Activated gamma-delta T cell treated with anti-CD3 and anti-CD28 coated beads, Interleukin-2, amount 50 U/mL, for 16 hours (primary cell): Measurements from ENCODE around the gene ACSM4.
"Not testable (repeated sequence)": the region's sequence is repeated elsewhere in the genome, so short reads cannot be mapped to it uniquely, and the experiment has no call there.

Source experiments
- DNase-seq: peaks from one replicate; pipeline ENCODE4 v3.0.0-alpha.2; 2020; ENCODE audit warnings: low read depth

The ACSM4 gene

DNA sequence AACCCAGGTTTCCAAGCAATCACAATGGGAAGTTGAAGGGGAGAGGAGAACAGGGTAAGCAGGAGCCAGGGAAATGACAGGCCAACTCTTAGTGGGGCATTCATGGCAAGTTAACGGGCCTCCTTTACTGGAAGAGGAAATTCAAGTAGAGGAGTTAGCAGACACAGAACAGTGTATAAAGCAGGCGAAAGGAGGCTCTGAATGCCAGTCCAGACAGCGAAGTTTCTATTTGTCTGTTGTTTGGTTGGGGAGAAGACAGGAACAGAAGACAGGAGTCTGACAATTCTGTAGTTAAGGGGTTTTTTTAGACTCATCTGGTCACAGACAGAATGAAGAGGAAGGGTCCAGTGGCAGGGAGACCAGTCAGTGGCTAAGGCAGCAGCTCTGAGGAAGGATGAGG lies at the start of gene ACSM4:
ACSM4 (plus strand) TSS at position 301 of the 400 bp plus-strand sequence. CDS start 260 bp downstream, outside the sequence.
- no peak for DNase-seq

- no peak for DNase-seq
These were observed 44.8 kb upstream of the ACSM4 start for GRCh38 chr12:7259060-7259459.

GRCh38 chr12:7264538-7264937 lies 39.3 kb upstream of the ACSM4 start:
- no peak for DNase-seq

- DNase-seq: no peak
These were observed 38.6 kb upstream of the ACSM4 start for GRCh38 chr12:7265251-7265650.

DNA sequence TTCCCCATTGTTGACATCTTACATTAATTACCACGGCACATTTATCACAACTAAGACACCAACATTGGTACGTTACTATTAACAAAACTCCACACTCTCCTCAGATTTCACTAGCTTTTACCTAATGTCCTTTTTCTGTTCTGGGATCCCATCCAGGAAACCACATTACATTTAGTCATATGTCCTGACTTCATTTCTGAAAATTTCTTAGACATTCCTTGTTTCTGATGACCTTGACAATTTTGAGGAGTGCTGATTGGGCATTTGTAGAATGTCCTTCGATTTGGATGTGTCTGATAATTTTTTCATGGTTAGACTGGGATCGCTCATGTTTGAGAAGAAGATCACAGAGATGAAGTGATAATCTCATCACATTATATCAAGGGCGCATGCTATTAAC lies 34.6 kb upstream of the ACSM4 start:
- no peak for DNase-seq

- DNase-seq: no peak
These were observed 31.9 kb upstream of the ACSM4 start for GRCh38 chr12:7271893-7272514.

- DNase-seq: not testable (repeated sequence)
These were observed 28.4 kb upstream of the ACSM4 start for GRCh38 chr12:7275482-7275881.

DNA sequence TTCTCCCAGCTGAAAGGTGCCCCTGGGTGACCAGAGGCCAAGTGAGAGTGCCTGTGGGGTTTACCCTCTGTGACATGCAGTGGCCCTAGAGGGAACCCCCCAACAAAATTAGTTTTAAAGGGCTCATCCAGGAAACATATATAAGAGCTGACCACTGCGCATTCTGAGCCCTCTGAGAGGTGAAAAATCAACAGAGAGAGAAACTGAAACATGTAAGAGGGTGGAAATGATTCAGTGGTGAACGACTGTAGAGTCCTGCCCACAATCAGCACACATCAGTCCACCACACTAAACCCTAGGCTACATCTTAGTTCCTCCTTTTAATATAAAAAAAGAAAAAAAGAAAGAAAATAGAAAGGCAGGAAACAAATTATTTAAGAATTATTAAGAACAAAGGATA lies 21.0 kb upstream of the ACSM4 start:
- DNase-seq: no peak

DNA sequence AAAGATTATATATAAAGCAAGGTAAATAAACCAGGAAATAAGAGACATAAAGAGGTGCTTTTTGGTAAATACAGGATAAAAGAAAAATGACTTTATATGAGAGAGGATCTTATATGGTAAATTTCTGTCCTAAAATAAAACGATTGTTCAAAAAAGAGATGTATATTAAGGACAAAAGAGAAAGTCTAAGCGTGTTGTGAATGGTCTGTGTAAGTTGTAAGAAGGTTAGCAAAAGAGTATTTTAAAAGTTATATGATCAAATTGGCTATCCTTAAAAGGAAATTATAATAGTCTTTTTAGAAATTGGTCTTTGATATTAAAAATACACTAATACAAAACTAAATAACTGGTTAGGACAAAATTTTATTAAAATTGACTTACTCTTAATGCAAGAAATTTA lies 14.1 kb upstream of the ACSM4 start:
- DNase-seq: no peak

DNA sequence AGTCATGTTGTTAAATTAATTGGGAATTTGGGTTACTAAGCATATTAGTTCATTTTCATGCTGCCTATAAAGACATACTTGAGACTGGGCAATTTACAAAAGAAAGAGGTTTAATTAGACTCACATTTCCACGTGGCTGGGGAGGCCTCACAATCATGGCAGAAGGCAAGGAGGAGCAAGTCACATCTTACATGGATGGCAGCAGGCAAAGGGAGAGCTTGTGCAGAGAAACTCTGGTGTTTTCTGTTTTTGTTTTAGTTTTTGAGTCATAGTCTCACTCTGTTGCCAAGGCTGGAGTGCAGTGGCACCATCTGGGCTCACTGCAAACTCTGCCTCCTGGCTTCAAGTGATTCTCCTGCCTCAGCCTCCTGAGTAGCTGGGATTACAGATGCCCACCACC lies 13.3 kb upstream of the ACSM4 start:
- not testable (repeated sequence) for DNase-seq

DNA sequence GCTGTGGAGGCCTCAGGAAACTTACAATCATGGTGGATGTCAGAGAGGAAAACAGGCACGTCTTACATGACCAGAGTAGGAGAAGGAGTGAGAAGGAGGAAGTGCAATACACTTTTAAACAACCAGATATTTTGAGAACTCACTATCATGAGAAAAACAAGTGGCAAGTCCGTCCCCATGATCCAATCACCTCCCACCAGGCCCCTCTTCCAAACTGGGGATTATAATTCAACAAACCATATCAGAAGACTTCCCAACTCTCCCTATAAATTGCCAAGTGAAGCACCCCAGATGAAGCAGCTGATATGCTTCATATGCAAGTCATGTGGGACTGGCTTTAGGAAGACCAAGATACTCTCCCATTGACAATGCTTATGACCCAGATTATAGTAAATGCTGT lies 11.6 kb upstream of the ACSM4 start:
- DNase-seq: no peak

- no peak for DNase-seq
These were observed 10.2 kb upstream of the ACSM4 start for GRCh38 chr12:7293670-7294069.

GRCh38 chr12:7295529-7295928 lies 8.3 kb upstream of the ACSM4 start:
- DNase-seq: no peak

DNA sequence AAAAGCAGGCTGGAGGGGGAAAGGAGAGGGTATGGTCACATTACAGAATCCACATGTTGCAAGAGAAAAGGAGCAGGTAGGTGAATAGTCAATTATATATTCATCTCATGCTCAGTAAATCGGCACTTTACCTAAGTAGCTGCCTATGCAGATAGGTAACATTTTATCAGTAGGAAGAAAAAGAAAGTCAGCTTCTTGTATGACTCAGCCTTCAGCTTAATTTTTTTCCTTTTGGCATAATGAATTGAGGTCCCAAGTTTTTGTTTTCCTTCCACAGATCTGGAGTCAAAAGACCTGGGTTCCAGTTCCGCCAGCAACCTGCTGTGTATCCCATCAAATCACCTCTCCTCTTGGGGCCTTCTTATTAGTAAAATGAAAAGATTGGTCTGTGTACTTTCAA lies 6.0 kb upstream of the ACSM4 start:
- DNase-seq: no peak

DNA sequence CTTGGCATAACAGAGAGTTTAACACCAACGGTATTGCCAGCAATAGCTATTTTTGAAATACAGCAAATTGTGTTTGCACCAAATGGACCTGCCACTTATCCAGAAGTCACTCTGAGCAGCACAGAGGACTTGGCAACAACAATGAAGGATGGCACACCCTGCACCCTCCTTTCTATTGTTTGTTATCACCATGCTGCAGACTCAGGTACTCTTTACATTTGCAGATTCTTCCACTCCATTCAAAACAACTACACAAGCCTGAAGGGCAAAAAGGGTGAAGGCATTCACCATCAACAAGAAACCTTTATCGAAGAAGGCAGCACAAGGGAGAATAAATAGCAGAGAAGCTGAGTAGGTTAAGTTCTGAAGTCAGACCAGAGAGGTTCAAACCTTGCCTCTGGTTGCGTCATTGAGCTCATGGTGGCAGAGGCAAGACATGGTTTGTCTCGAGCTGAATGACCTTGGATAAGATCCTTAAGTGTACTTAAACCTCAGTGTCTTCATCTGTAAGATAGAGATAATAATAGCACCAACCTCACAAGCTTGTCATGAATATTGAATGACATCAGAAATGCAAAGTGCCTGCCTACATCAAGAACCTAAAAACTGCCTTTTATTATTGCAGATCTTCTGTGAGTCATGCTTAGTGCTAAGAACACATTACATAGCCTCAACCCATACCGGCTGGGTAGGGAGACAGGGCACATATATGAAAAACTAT lies 1.4 kb upstream of the ACSM4 start:
- no peak for DNase-seq

GRCh38 chr12:7303230-7303629 lies 642 bp upstream of the ACSM4 start:
- DNase-seq: no peak

- DNase-seq: no peak
These were observed 584 bp downstream of the ACSM4 start for GRCh38 chr12:7304456-7304855.

DNA sequence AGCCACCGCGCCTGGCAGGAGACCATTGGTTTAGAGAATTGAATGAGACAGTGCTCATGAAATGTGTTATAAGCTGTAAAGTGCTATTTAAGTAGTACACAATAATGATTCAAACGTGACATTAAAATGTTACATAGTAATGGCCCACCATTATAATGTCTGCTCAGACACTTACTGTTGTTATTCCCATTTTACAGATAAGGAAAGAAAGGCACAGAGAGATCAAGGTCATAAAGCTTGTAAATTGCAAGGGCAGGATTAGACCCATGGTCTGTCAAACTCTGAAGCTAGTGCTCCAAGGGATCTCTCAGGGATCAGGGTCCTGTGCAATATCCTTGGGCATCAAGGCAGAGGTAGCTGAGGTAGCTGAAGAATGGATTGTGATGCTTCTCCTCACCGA lies 6.2 kb downstream of the ACSM4 start:
- DNase-seq: no peak

DNA sequence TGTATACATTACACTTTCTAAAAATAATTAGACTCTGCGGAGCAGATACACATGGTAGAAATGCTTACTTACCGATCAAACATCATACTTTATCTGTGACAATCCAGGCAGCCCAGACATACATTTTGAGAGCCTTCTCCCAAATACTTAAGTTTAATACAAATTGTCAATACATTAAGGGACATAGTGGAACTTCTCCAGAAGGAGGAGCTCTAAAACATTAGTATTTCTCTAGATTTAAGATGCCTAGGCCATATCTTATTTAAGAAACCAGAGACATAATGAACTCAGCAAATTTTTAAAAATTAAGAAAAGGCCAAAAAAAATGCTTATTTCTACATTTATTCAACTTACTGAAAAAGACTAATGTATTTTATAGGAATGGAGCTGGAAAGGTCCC lies 16.1 kb downstream of the ACSM4 start:
- DNase-seq: no peak

- DNase-seq: no peak
These were observed 17.8 kb downstream of the ACSM4 start for GRCh38 chr12:7321624-7322023.

DNA sequence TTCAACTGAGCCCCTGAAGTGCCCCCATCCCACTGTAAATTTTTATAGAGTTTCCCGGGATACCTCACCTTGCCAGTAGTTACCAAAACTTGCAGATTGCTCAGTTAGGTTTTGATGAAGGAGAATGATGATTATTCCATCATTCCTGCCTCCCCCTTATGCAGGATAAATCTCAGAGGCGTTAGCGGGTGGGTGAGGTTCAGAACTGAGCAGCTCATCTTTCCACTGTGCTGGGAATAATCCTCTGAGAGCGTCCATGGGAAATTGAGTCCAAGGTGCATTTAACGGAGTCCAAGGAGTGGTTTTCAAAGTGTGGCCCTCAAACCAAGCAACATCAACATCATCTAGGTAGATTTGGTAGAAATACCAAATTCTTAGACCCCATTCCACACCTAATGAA lies 18.7 kb downstream of the ACSM4 start:
- no peak for DNase-seq

GRCh38 chr12:7324176-7324575 lies 20.3 kb downstream of the ACSM4 start:
- no peak for DNase-seq

- DNase-seq: no peak
These were observed 24.0 kb downstream of the ACSM4 start for GRCh38 chr12:7327918-7328317.

GRCh38 chr12:7337790-7338189 lies 33.9 kb downstream of the ACSM4 start:
- DNase-seq: not testable (repeated sequence)
